H1 (cell line): ENCODE measurements around the gene NDUFA11. TPM values are rescaled to one million over a fixed set of nuclear protein-coding genes. Genes with fewer than 3 reads are reported as not detected.

Experiments used
- CTCF ChIA-PET: fragments of 300-600 bp; sonication (Branson Sonifier 250); formaldehyde crosslinking; loops from one replicate; lab custom pipeline; 2021; ENCODE audit not compliant: partially characterized antibody; lab: Charles Lee
- POLR2A ChIA-PET: fragments of 300-600 bp; sonication (Branson Sonifier 250); formaldehyde crosslinking; loops from one replicate; lab custom pipeline; 2021; ENCODE audit warnings: inconsistent platforms; ENCODE audit not compliant: partially characterized antibody; lab: Charles Lee
- DNase-seq, 2 experiments: peaks; one replicate each; pipeline versions ENCODE4 v3.0.0 to v3.0.0-alpha.2; 2010 to 2022; ENCODE audit warnings: low spot score in 2 of 2, low read depth in 1 of 2, mixed read lengths in 1 of 2
- FAIRE-seq: peaks from 2 replicates; lab custom pipeline; 2011; peaks lifted over from hg19 to GRCh38; lab: Jason Lieb, UNC
- H2AFZ ChIP-seq: 2 replicates; pipeline ENCODE4 v1.8.1; 2012; ENCODE audit warnings: low read length, inconsistent platforms
- H2AK5ac ChIP-seq: 2 replicates; pipeline ENCODE4 v1.6.1; 2013; ENCODE audit warnings: low read depth, low read length
- H2BK120ac ChIP-seq: replicated peaks from 2 replicates; pipeline ENCODE3; 2013; ENCODE audit warnings: low read depth, low read length, inconsistent platforms
- H2BK12ac ChIP-seq: 2 replicates; pipeline ENCODE4 v1.6.1; 2013; ENCODE audit warnings: low read depth, low read length
- H2BK15ac ChIP-seq: 2 replicates; pipeline ENCODE4 v1.6.1; 2013; ENCODE audit warnings: low read length
- H2BK20ac ChIP-seq: 2 replicates; pipeline ENCODE4 v1.6.1; 2013; ENCODE audit warnings: low read length
- H2BK5ac ChIP-seq: 2 replicates; pipeline ENCODE4 v1.6.1; 2013; ENCODE audit warnings: low read depth, low read length
- H3K14ac ChIP-seq: 2 replicates; pipeline ENCODE4 v1.6.1; 2013; ENCODE audit warnings: inconsistent platforms; ENCODE audit not compliant: insufficient read length
- H3K18ac ChIP-seq: 2 replicates; pipeline ENCODE4 v1.6.1; 2013; ENCODE audit warnings: low read length; ENCODE audit errors: extremely low read depth
- H3K23ac ChIP-seq: 2 replicates; pipeline ENCODE4 v1.6.1; 2013; ENCODE audit warnings: inconsistent platforms; ENCODE audit not compliant: insufficient read length
- H3K23me2 ChIP-seq: 2 replicates; pipeline ENCODE4 v1.6.1; 2013; ENCODE audit warnings: low read depth, low read length
- H3K27ac ChIP-seq: 2 replicates; pipeline ENCODE4 v1.6.1; 2011; ENCODE audit warnings: low read depth, low read length, inconsistent platforms
- H3K27me3 ChIP-seq, 4 experiments: replicated peaks in 1 of 4; 1 replicate in 1 of 4; 2 replicates in 3 of 4; pipeline versions ENCODE4 v1.6.1 to v1.8.1; 2011 to 2013; ENCODE audit warnings: low read length in 3 of 4, mild to moderate bottlenecking in 3 of 4, inconsistent platforms in 2 of 4, mixed read lengths in 2 of 4, moderate library complexity in 1 of 4; ENCODE audit not compliant: control insufficient read depth in 3 of 4, insufficient read depth in 3 of 4; ENCODE audit errors: extremely low read depth in 1 of 4
- H3K36me3 ChIP-seq, 4 experiments: 2 replicates each; pipeline versions ENCODE4 v1.6.1 to v1.8.1; 2011 to 2013; ENCODE audit warnings: mild to moderate bottlenecking in 4 of 4, low read length in 3 of 4, moderate library complexity in 2 of 4, control low read depth in 1 of 4, inconsistent platforms in 1 of 4; ENCODE audit not compliant: insufficient read depth in 4 of 4, control insufficient read depth in 2 of 4
- H3K4ac ChIP-seq: replicated peaks from 2 replicates; pipeline ENCODE3; 2013; ENCODE audit warnings: low read length, low read depth, mixed read lengths, inconsistent platforms; ENCODE audit not compliant: insufficient read length
- H3K4me1 ChIP-seq, 4 experiments: replicated peaks in 1 of 4; 1 replicate in 1 of 4; 2 replicates in 3 of 4; pipeline versions ENCODE4 v1.6.1 to v1.8.1; 2011 to 2013; ENCODE audit warnings: low read length in 3 of 4, inconsistent platforms in 2 of 4, mixed read lengths in 1 of 4; ENCODE audit not compliant: insufficient read depth in 4 of 4, control insufficient read depth in 3 of 4
- H3K4me2 ChIP-seq, 2 experiments: 2 replicates each; pipeline versions ENCODE4 v1.6.1 to v1.8.1; 2011 to 2013; ENCODE audit warnings: low read depth in 2 of 2, low read length in 2 of 2, control low read depth in 1 of 2, inconsistent platforms in 1 of 2, mild to moderate bottlenecking in 1 of 2; ENCODE audit not compliant: insufficient read depth in 1 of 2
- H3K4me3 ChIP-seq, 4 experiments: fragments of 200-600, 300-600 bp in 1 of 4; sonication (generic), shearing (Covaris generic), sonication (Bioruptor Twin) in 1 of 4; 2 replicates each; pipeline versions ENCODE4 v1.5.1 to v1.8.1; 2011 to 2016; ENCODE audit warnings: low read length in 4 of 4, low read depth in 3 of 4, control low read depth in 2 of 4, inconsistent platforms in 2 of 4, mild to moderate bottlenecking in 2 of 4, mixed read lengths in 1 of 4, moderate library complexity in 1 of 4; ENCODE audit not compliant: insufficient read depth in 2 of 4; ENCODE audit errors: extremely low read depth in 1 of 4
- H3K56ac ChIP-seq: replicated peaks from 2 replicates; pipeline ENCODE3; 2013; ENCODE audit warnings: low read depth, mild to moderate bottlenecking, mixed read lengths, low read length, inconsistent platforms; ENCODE audit not compliant: insufficient read length
- H3K79me1 ChIP-seq: 2 replicates; pipeline ENCODE4 v1.6.1; 2013; ENCODE audit warnings: low read depth, low read length, control low read depth
- H3K79me2 ChIP-seq, 2 experiments: 2 replicates each; pipeline versions ENCODE4 v1.6.1 to v1.8.1; 2012 to 2013; ENCODE audit warnings: low read length in 2 of 2, mild to moderate bottlenecking in 2 of 2, inconsistent platforms in 1 of 2; ENCODE audit not compliant: insufficient read depth in 2 of 2, control insufficient read depth in 1 of 2
- H3K9ac ChIP-seq, 4 experiments: replicated peaks in 1 of 4; 1 replicate in 1 of 4; 2 replicates in 3 of 4; pipeline versions ENCODE4 v1.6.1 to v1.8.1; 2011 to 2013; ENCODE audit warnings: low read depth in 3 of 4, low read length in 3 of 4, control low read depth in 2 of 4, mild to moderate bottlenecking in 2 of 4, moderate library complexity in 2 of 4, inconsistent platforms in 1 of 4; ENCODE audit errors: extremely low read depth in 1 of 4
- H3K9me3 ChIP-seq, 2 experiments: 2 replicates each; pipeline versions ENCODE4 v1.6.1 to v1.8.1; 2012 to 2013; ENCODE audit warnings: mild to moderate bottlenecking in 2 of 2, moderate library complexity in 2 of 2, control low read depth in 1 of 2, inconsistent platforms in 1 of 2, low read depth in 1 of 2, low read length in 1 of 2, mixed read lengths in 1 of 2; ENCODE audit not compliant: insufficient read depth in 2 of 2
- H4K20me1 ChIP-seq, 2 experiments: replicated peaks in 1 of 2; 2 replicates each; pipeline versions ENCODE3 to v1.8.1; 2011 to 2013; ENCODE audit warnings: inconsistent platforms in 2 of 2, low read length in 2 of 2, mild to moderate bottlenecking in 1 of 2; ENCODE audit not compliant: insufficient read depth in 2 of 2, control insufficient read depth in 1 of 2
- H4K5ac ChIP-seq: 2 replicates; pipeline ENCODE4 v1.6.1; 2013; ENCODE audit warnings: low read length, low read depth, mixed read lengths, inconsistent platforms; ENCODE audit not compliant: insufficient read length
- H4K8ac ChIP-seq: 2 replicates; pipeline ENCODE4 v1.8.0; 2013; ENCODE audit warnings: mild to moderate bottlenecking, moderate library complexity, low read length, inconsistent platforms; ENCODE audit not compliant: insufficient read depth; ENCODE audit errors: extremely low read depth
- H4K91ac ChIP-seq: replicated peaks from 2 replicates; pipeline ENCODE3; 2013; ENCODE audit warnings: low read length, mixed read lengths, inconsistent platforms; ENCODE audit not compliant: insufficient read length
- BACH1 ChIP-seq: IDR thresholded peaks from 2 replicates; pipeline ENCODE4 v1.6.1; 2012; ENCODE audit warnings: low read length, improper control_type of control experiment
- CTBP2 ChIP-seq: IDR thresholded peaks from 2 replicates; pipeline ENCODE4 v1.7.0; 2011; ENCODE audit warnings: borderline replicate concordance, mild to moderate bottlenecking, moderate library complexity, mixed read lengths, low read length; ENCODE audit not compliant: insufficient read depth, insufficient read length
- EGR1 ChIP-seq: IDR thresholded peaks from 2 replicates; pipeline ENCODE4 v1.6.1; 2011; ENCODE audit warnings: low read depth, low read length, borderline replicate concordance
- HDAC2 ChIP-seq, 2 experiments: fragments of 300-600 bp in 1 of 2; sonication (generic) in 1 of 2; IDR thresholded peaks; 2 replicates each; pipeline ENCODE4 v1.6.1; 2011 to 2012; ENCODE audit warnings: low read depth in 2 of 2, low read length in 2 of 2, mild to moderate bottlenecking in 2 of 2, moderate library complexity in 2 of 2, borderline replicate concordance in 1 of 2, inconsistent platforms in 1 of 2
- KDM1A ChIP-seq: fragments of 200-600, 300-600 bp; sonication (generic); IDR thresholded peaks from 2 replicates; pipeline ENCODE4 v1.7.1; 2016; ENCODE audit warnings: mild to moderate bottlenecking, low read length, borderline replicate concordance
- NANOG ChIP-seq: IDR thresholded peaks from 2 replicates; pipeline ENCODE4 v1.6.1; 2011; ENCODE audit warnings: low read length, low read depth, mild to moderate bottlenecking, inconsistent platforms; ENCODE audit not compliant: insufficient read depth, poor library complexity, severe bottlenecking
- POU5F1 ChIP-seq: IDR thresholded peaks from 2 replicates; pipeline ENCODE4 v1.6.1; 2011; ENCODE audit warnings: low read depth, mild to moderate bottlenecking, low read length, moderate library complexity
- RAD21 ChIP-seq, 2 experiments: IDR thresholded peaks in 1 of 2; conservative IDR thresholded peaks in 1 of 2; 2 replicates each; pipeline ENCODE4 v1.6.1; 2011; ENCODE audit warnings: low read depth in 2 of 2, low read length in 2 of 2, improper control_type of control experiment in 1 of 2, inconsistent platforms in 1 of 2, mild to moderate bottlenecking in 1 of 2, moderate library complexity in 1 of 2
- RBBP5 ChIP-seq: IDR thresholded peaks from 2 replicates; pipeline ENCODE4 v1.7.1; 2012; ENCODE audit warnings: low read depth, mild to moderate bottlenecking, inconsistent platforms, low read length, moderate library complexity, borderline replicate concordance
- SRF ChIP-seq: IDR thresholded peaks from 2 replicates; pipeline ENCODE4 v1.6.1; 2011; ENCODE audit warnings: mild to moderate bottlenecking, low read depth, low read length, moderate library complexity
- WGBS, 2 experiments: shearing (Covaris generic) in 1 of 2; methylation state at CpG; one replicate each; pipeline versions ENCODE4 v1.1.6 to v1.1.7; 2013 to 2015; ENCODE audit warnings: low lambda C conversion rate in 2 of 2, mixed read lengths in 2 of 2, inconsistent platforms in 1 of 2, low coverage in 1 of 2, missing lambda C conversion rate in 1 of 2; ENCODE audit not compliant: insufficient replicate concordance in 2 of 2, insufficient coverage in 1 of 2, insufficient read length in 1 of 2; ENCODE audit errors: extremely low coverage in 1 of 2, missing lambda C conversion rate in 1 of 2; 5-methylcytosine and 5-hydroxymethylcytosine counted together
- polyA plus RNA-seq, 7 experiments: library from polyadenylated mRNA; depleted of rRNA in 3 of 7; stranded (reverse) in 5 of 7; unstranded in 2 of 7; fragments of >200 nt in 5 of 7; fragments of 200-250 nt in 2 of 7; gene quantifications; 1 replicate in 5 of 7; 2 replicates in 1 of 7; 4 replicates in 1 of 7; pipeline versions ENCODE4 v1.2.1 to v1.2.3, GENCODE V29; 2011 to 2013; ENCODE audit warnings: missing spikeins in 2 of 7, mixed read lengths in 2 of 7
- total RNA-seq: library from RNA; stranded (reverse); fragmentation: NEBNext Ultra II Directional; extraction: Animal tissue kit (Norgen Biotek cat#: 25700); gene quantifications from 2 replicates; pipeline ENCODE4 v1.2.1, GENCODE V29; 2021

Gene NDUFA11
- total and polyA plus RNA-seq, 2 of the 8 experiments (the other 6 are each of a cell fraction or from before 2014, with no cell fraction given): 205 to 1,037 TPM

DNA sequence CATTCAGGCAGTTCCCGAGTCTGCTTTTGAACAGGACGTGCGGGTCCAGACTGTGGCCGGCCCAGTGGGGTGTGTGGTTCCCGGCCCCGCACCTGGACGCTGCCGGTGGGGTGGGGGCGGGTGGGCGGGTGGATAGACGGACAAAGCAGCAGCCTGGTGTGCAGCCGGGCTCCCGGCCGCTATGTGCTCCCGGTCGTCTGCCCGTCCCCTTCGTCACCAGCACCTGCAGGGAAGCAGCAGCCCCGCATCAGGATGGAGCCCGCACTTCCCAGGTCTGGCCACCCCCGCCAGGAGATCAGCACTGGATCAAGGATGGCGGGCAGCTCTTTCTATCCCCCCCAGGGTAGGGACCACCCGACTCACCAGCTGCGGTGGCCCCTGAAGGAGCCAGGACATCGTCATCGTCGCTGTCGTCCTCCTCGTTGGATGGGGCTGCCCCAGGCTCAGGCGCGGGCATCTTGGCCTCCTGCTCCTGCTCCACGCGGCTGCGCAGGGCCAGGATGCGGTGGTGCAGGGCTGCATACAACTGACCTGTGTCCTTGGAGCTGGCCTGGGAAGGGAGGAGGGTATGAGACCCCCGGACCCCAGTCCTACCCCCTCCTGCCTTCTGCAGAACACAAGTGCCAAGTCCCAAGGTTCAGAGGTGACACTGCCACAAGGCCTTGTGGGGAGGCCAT is 14.0 kb upstream of the NDUFA11 start:
- H3K4ac ChIP-seq: no peak overlapping the region
- no peak overlapping the region for H4K5ac ChIP-seq
- CTCF ChIA-PET: no interaction called here
- no peak overlapping the region for H3K4me3 ChIP-seq
- no peak overlapping the region for H3K56ac ChIP-seq
- POLR2A ChIA-PET: no interaction called here
- H3K14ac ChIP-seq: no peak overlapping the region
- H2BK15ac ChIP-seq: no peak overlapping the region
- no peak overlapping the region for H2BK12ac ChIP-seq
- no peak for FAIRE-seq
- no peak overlapping the region for H3K4me2 ChIP-seq
- peaks cover 3 to 32% (median 25%) of the 10 kb centered on the region in 4 experiments; a peak in 7 of 8 replicates for H3K36me3 ChIP-seq
- H3K4me1 ChIP-seq: no peaks in the 10 kb centered on the region
- H3K79me1 ChIP-seq: no peaks in the 10 kb centered on the region
- H2BK5ac ChIP-seq: no peak overlapping the region
- H3K23ac ChIP-seq: no peak overlapping the region
- H3K79me2 ChIP-seq: no peaks in the 10 kb centered on the region
- TF ChIP-seq KDM1A (no peak), HDAC2 (IDR thresholded peaks at IDR 0.05; ENCODE audit: borderline replicate concordance in 1 of 2, low read depth in 2 of 2, low read length in 2 of 2) (no peak), NANOG (no peak), EGR1 (no peak), RBBP5 (no peak), CTBP2 (no peak), BACH1 (no peak), POU5F1 (no peak), SRF (no peak), RAD21 (IDR thresholded peaks at IDR 0.05 in 1 of 2, conservative IDR thresholded peaks at IDR 0.05 in 1 of 2; ENCODE audit: low read depth in 2 of 2, low read length in 2 of 2) (no peak)
- H2BK120ac ChIP-seq: no peak overlapping the region
- no peak overlapping the region for H3K9ac ChIP-seq
- H3K27ac ChIP-seq: no peak overlapping the region
- 93% methylated on average over 21 of the region's 36 CpGs; no CpG with 5 or more reads in 1 of the 2 experiments for WGBS, 2 experiments
- no peak overlapping the region for H2AK5ac ChIP-seq
- no peak overlapping the region for H2BK20ac ChIP-seq
- no peaks in the 10 kb centered on the region for H3K9me3 ChIP-seq
- H2AFZ ChIP-seq: no peak overlapping the region
- H3K23me2 ChIP-seq: no peaks in the 10 kb centered on the region
- no peak overlapping the region for H3K18ac ChIP-seq
- H4K91ac ChIP-seq: no peak overlapping the region
- H4K20me1 ChIP-seq: peaks cover 3 to 8% of the 10 kb centered on the region in 2 experiments
- no peak overlapping the region for H4K8ac ChIP-seq
- H3K27me3 ChIP-seq: no peaks in the 10 kb centered on the region
- DNase-seq: no peak
